ENCODE results near the gene RNF148.

DNA sequence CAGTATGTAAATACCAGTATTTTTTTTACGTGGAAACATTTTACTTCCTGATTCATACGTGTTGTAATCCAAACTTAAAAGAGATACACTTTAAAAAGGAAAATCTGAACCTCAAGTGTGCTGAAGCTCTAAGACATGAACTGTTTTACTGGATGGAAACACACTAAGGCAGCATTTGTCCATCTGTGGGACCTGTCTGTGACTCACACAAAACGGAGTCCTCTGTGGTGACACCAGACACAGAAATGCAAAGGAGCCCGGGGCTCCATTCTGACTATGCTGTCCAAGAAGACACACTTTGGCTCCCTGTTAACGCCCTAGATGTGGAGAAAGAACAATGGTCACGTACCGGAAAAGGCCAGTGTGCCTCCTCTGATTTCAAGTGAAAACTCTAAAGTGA is 27.7 kb downstream of the RNF148 start:
- TF ChIP-seq CTCF (IDR thresholded peaks at IDR 0.05) (no peak), POLR2A (IDR thresholded peaks at IDR 0.05) (no peak), POLR2AphosphoS5 (IDR thresholded peaks at IDR 0.05) (no peak)
